DMS79 treated with DMSO at 0.1 percent for 48 hours (cell line): ENCODE data around the gene PRKCQ.

ENCODE experiments used
- DNase-seq: peaks from one replicate; lab custom pipeline; 2025; lab: John Stamatoyannopoulos, UW

The PRKCQ gene

DNA sequence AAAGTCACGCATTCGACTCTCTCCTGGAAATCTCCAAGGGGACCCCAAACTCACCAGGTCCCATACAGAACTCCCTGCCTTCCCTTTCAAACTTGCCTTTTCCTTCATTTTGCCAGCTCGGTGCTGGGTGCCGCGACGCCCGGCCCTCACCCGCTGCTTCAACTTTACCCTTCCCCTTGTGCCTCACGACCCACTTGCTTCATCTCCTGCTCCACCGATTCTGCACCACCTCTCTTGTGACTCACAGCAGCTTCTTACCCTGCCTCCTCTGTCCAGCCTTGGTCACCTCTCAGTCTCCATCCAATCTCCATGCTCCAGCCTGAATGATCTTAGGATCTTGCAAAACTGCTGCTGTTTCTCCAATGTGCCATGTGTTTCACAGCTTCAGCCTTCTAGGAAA lies 59.9 kb downstream of the PRKCQ start:
- no peak for DNase-seq

DNA sequence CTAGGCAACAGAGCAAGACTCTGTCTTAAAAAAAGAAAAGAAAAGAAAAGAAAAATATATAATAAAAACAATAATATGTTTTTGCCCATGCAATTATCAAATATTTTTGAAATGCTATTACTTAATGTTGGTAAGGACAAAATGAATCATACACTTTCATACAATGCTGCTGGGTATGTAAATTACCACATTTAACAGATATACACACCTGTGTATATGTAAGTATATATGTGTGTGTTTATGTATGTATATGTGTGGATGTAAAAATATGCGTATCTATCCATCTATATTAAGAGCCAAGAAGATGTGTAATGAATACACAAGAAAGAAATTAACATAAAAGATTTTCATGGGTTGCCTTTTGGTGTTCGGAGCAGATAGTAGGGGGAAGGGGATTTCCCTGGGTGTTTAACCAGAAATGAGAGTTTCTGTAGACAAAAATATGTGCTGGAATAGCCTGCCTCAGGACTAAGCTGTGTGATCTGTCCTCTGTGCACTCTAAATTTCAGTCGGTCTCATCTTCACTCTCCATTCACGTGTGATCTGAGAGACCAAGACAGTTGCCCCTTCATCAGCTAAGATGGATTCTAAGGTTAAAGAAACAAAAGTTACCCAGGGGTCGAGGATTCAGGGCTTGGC lies 61.2 kb downstream of the PRKCQ start:
- no peak for DNase-seq

DNA sequence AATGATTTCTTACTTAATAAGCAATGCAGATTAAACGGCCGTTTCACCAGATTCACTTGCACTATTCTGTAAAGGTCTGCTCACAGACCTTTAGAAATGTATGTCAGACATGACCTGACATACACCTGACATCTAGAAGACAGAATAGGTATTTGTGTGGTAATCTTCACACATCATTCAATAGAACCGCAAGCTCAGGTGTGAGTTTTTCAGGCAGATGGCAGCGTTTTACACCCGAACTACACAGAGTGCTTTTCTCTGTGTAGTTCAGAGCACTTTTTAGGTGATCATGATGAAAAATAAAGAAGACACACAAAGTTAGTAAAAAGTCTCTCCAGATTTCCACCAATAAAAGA lies 63.2 kb downstream of the PRKCQ start:
- no peak for DNase-seq

DNA sequence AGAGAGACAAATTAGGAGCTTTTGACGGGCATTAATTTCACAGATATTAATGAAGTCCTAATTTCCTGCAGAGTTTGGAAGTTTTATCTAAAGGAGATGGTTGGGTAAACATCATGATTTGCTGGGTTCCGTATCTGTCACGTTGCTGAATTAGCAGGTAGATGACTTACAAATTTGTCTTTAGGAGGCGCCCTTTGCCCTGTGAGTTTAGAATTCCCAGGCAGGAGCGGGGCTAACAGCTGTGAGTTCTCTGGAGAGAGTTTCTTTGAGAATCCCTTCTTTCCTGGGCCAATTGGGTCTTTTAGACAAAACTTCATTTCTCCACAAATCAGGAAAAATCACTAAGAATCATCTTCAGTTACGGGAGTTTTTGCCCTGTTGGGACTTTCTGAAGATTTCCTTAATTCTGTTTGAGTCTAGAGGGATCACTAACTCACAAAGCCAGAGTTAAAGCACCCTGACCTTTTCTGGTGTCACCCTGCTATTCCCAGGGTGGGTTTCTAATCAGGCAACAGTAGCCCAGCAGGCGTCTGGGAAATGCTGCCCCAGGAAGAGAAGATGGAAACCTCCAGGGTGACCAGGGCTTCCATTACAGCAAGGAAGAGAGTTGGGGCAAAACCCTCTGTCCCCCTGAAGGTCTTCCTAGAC lies 63.7 kb downstream of the PRKCQ start:
- DNase-seq = no peak

DNA sequence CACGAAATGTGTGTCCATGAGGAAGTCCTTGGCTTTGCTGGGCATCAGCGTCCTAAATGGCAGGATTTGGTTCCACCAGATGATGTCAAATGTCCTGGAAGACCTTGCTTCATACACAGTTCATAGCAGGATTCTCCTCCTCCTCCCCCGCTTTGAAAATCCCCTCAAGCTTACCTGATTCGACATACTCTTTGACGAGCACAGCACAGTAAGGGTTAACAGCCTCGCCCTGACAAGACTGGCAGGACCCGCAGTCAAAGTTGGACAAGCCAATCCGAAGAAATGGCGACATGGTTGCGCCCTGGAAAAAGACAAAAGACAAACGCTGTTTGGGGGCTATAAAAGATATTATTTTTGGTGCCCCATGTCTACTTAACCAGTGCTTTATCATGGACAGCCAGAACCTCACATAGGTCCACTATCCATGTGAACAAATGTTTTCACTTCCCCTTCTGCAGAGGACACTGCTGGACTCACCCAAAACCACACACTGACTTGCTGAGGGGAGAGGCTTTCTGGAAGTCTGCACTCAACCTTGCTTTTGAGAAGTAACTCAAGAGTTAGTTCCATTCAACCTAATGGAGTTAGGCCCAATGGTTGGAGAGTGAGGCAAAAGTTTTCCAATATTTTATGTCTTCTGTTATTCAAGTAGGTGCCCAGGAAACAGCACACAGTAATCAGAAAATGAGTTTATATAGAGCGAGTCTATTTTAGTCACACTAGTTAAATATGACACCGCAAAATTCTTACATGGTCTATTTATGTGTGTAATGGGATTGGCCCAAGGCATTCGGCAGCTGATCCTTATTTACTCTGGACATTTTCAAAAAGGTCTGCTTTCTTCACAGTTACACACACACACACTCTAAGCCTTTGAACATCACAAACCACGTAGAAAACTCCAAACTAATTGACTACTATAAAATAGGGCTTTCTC lies 65.0 kb downstream of the PRKCQ start:
- no peak for DNase-seq

DNA sequence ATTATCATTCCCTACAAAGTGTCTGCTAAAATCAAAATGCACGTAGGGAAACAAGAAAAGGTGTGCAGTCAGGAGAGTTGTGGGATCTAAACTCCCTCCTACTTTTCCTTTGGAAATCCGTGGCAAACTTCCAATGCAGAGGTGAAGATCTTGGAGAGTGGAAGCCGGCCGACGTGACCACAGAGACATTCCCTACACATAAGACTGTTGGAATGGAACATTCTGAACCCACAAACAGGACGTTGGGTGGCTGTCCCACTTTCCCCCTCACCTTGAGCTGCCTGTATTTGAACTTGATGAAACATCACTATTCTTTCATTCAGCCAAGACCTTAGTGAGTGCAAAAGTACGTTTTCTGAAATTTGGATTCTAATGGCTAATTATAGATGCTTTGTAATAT lies 65.9 kb downstream of the PRKCQ start:
- no peak for DNase-seq

DNA sequence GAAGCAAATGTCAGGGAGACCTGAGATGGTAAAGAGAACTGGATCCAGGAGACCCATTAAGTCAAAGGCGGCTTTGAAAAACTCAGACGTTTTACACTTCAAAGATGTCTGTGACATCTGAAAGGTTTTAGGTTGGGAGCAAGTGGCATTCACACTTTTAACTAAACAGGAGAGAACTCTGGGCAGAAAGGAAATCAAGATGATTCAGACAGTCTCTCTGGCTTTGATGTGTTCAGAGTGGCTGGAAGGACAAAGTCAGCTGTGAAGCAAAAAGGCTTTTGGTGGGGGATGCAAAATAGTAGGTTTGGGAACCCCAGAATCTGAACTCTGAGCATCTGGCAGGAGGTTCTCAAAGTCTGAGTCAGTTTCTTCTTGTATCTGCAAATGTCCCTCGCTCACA lies 66.6 kb downstream of the PRKCQ start:
- no peak for DNase-seq

DNA sequence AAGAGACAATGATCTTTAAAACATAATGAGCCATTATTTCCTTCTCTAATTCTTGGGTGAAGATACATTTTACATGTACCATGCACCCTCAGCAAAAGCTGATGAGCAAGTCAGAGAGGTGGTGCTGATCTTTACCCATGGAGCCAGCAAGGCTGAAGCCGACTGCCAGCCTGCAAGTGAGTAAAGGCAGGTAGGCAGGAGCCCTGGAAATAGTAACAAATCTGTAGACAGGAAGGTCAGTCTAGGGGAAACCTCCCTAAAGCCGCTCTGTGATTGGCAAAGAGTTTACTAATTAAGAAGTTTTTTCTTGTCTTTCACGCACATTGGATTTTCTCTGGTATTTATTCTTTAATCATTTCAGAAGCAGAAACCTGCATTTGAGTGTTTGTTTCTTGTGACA lies 67.9 kb downstream of the PRKCQ start:
- no peak for DNase-seq

DNA sequence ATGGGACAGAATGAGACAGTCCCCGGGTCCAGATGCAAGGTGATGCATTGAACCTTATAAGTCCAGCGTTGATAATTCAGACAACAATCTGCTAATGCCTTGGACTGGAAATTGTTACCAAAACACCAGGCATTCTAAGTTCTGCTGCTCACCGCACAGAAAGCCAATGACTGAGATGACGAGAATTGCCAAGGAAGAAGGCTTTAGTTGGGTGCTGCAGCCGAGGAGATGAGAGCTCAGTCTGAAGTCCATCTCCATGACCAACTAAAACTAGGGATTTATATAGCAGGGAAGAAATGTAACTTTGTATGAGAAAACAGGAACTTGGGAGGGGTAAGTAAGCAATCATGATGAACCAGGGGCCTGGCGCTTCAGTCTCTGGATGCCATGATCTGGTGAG lies 68.7 kb downstream of the PRKCQ start:
- no peak for DNase-seq

DNA sequence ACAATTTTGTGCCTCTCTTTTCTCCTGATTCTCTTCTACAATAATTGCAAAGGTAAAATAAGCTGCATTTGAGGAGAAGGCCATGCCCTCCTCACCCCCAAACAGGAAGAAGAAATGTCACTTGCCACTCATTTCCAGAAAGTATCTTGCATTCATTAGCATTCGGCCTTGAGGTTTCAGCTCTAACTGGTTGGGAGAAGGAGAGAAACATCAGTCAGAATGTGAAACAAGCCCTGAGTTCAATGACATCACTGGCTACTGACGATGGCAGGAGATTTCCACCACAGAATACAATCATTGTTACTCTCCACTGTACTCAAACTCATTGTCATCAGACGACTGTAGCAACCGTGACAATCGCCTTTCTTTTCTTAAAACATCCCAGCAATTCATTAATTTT lies 72.8 kb downstream of the PRKCQ start:
- no peak for DNase-seq

DNA sequence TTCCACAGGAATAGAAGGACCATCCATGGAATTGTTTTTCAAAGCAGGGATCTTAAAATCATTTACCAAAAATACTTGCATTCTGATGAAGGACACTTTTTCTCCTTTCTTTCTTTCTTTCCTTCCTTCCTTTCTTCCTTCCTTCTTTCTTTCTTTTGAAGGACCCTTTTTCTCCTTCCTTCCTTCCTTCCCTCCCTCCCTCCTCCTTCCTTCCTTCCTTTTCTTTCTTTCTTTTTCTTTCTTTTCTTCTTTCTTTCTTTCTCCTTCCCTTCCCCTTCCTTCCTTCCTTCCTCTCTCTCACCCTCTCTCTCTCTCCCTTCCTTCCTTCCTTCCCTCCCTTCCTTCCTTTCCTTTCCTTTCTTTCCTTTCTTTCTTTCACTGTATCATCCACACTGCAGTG lies 74.8 kb downstream of the PRKCQ start:
- DNase-seq = no peak

DNA sequence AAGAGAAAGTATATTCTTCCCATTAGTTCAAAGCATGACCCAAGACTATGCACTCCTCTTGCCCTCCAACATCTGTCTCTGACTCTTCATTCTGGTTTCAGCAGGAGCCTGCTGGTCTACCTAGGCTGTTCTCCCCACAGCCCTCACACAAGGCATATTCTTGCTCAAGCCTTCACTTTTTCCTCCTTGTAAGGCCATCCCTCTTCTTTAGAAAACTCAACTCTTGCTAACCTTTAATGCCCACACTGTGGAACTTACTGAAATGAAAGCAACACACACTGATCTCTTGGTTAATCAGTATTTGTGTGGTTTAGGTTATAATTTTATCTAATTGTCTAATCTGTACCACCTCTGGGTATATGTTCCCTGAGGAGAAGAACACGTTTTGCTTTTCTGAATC lies 75.8 kb downstream of the PRKCQ start:
- no peak for DNase-seq

DNA sequence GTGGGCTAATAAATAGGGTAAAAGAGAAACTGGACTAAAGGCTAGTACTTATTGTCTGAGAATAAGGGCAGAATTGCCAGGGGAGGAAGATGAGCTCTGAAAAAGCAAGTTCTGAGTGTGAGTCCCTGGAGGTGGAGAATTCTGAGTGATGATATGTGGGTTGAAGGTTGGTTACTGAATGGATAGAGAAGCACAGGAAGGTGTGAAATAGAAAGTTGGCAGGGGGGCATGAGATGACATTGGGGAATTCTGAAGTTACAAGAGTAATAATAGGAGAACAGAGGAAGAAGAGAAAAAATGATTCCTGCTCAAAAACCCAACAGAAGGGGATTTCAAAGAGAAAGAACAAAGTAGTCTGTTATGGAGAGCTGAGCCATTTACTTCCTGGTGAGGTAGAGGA lies 76.9 kb downstream of the PRKCQ start:
- no peak for DNase-seq

DNA sequence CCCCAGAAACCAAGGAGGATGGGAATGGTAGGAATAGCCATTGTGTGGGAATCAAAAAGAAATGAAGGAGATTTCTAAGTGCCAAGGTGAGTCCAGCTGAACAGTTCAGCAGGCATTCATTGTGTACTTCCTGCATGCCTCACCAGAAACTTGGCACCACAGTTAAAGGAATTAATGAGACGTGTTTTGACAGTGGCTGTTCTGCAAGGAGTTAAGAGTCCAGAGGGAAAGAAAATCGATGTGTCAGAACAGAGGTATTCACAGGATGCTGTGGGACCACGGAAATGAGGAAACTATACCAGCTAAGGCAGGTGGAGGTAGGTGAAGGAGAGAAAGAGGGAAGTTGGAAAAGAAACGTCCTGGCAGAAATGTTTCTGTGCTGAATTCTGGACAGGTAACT lies 78.1 kb downstream of the PRKCQ start:
- no peak for DNase-seq

DNA sequence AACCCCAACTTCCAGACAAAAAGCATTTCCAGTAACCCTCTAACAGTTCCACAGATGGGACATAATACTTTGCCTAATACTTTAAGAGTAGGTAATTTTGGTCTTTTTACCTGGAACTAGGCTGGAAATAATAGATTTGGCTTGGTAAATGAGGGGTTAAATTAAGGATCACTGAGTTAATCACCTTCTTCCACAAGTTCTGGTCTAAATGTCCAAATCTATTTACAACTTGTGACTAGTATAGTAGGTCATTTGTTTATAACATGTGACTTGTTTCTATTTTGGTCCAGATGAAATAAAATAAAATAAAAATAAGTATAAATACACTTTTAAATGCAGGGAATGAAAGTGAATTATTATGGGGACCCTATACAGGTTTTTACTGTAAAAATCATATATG lies 80.1 kb downstream of the PRKCQ start:
- no peak for DNase-seq

DNA sequence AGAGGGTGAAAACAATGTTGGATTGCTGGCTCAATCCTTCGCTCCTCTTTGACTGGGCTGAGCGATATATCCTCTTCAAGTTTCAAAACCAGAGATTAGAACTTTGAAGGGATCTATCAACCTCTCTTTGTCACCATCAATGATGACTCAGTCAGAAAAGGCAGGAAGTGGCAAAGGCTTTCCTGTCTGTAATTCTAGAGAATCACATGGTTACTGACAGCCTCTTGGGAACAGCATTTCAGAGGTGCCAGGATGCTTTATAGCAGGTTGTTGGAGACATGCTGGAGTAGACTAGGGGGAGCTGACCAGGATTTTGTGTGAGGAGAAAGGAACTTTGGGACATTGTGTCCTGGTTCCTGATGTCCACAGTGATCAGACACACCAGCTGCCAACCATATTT lies 81.3 kb downstream of the PRKCQ start:
- no peak for DNase-seq

DNA sequence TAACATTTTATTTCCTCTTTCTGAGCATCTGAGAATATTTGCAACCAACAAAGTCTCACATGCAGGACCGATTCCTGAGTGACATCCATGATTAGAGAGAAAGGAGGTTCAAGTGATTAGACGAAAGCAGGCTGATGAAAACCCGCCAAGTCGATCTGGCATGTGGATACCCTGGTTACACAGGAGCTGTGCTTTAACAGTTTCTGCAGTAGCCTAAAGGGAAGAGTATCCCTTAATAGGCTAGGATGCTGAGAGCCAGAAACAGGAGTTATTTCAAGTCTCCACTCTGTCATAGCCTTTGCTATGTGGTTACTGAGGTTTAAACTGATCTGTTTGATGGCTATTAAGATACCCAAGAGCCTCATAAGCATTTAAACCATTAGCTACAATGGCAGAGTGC lies 82.5 kb downstream of the PRKCQ start:
- DNase-seq = no peak

DNA sequence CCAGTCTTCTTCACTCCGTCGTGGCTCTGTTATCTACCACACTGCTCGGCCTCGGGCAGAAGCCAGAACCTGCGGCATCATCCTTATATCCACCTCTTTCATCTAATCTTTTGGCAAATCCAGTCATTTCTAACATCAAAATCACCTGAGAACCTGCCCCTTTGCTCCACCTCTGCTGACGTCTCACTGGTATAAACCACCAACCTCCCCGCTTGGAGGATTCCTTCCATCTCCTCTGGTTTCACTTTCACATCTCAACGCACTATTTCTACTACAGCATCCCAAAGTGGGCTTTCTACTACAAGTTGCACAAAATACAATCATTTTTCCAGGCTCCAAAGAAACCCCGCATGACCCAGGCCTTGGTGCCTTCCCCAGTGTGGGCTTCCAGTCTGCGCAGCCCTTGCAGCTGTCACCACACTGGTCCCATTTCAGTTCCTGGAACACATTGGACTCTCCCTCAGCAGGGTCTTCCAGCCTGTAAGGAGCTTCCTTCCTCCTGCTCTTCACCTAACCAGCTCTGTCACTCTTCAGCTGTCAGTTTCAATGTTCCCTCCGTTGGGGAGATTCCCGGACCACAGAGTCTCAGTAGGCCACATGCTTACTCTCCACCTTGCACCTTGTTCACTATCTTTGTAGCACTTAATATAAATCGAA lies 85.0 kb downstream of the PRKCQ start:
- DNase-seq = no peak

DNA sequence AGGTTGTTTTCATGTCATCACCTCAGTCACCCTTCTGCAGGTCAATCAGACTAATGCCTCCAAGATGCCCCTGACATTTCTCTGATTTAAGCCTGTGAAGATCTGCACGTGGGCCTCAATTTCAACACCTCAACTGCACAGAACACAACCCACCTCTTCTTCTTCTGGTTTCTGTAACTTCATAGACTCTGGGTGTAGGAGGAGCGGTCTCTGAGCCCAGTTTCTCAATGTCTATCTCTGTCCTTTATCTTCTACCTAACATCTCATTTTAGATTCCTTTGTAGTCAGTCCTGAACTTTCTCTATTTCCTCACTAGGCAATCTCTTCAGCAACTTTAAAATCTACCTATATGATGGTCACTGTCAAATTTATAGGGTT lies 85.6 kb downstream of the PRKCQ start:
- no peak for DNase-seq

DNA sequence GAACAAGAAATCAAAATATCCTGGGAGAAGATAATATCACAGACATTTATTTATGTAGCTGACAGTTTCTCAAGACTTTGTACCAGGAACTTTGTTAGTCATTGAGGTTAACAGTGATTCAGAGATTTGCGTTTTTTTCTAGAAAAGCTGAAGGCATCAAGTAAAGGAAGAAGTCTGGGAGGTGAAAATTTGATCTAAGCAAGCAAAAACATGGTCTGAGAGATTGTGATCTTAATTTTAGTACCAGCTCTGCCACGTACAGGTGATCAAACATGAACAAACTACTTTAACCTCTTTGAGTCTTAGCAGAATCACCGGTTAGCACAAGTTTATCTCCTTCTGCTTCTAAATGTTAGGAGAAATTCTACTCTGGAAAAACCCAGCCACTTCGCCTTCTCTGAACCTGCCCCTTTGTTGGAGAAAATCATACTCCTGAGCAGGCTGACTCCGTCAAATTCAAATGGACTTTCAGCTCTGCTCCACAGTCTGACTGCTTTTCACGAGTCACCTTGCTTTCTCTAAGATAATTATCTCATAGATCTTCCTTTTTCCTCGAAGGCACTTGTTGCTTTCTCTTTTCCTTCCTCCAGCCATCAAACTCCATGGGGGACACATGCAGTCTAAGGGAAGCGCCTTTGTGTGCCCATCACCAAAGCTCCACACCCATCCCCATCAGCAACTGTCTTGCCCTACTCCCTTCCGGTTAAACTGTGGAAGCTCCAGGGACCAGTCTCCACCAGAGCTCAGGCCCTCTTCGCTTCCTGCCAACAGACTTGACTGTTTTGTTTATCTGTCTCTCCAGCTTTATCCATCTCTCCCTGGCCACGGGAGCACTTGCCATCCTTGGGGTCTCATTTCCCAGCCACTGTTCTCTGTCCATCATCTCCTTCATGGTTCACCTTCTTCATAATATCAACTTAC lies 86.3 kb downstream of the PRKCQ start:
- DNase-seq = no peak

DNA sequence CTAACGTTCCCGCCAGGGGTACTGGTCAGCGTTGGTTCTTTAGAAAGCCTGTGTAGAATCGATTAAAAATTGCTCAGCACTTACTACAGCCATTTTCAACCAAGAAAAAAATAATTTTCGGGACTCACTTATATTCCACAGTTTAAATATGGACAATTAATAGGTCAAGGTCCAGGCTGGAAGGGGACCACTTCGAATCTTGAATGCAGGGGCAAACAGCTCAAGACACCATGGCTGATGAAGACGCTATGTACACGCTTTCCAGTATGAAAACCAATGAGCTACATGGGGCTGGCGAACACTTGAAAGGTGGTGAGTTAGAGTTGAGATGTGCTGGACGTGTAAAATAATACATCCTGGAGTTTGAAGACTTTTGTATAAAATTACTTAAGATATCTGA lies 87.2 kb downstream of the PRKCQ start:
- DNase-seq = no peak
